GF-D8 (cell line): Measurements from ENCODE around the gene SULF2.

Experiments
- DNase-seq: peaks from one replicate; lab custom pipeline; 2025; lab: John Stamatoyannopoulos, UW

Gene SULF2

GRCh38 chr20:47667531-47668312, 117.6 kb downstream of the SULF2 start:
- no peak for DNase-seq

- no peak for DNase-seq
These were observed 118.2 kb downstream of the SULF2 start for GRCh38 chr20:47667086-47667485.

GRCh38 chr20:47666304-47666703, 119.0 kb downstream of the SULF2 start:
- DNase-seq: no peak

GRCh38 chr20:47665221-47665991, 119.9 kb downstream of the SULF2 start:
- no peak for DNase-seq

- no peak for DNase-seq
These were observed 120.5 kb downstream of the SULF2 start for GRCh38 chr20:47664744-47665143.

GRCh38 chr20:47664068-47664437, 121.2 kb downstream of the SULF2 start:
- DNase-seq: no peak

- no peak for DNase-seq
These were observed 121.8 kb downstream of the SULF2 start for GRCh38 chr20:47663354-47664067.

- DNase-seq: no peak
These were observed 122.6 kb downstream of the SULF2 start for GRCh38 chr20:47662483-47663353.

GRCh38 chr20:47661714-47662113, 123.6 kb downstream of the SULF2 start:
- no peak for DNase-seq

GRCh38 chr20:47660983-47661700, 124.1 kb downstream of the SULF2 start:
- DNase-seq: no peak

GRCh38 chr20:47660602-47660905, 124.7 kb downstream of the SULF2 start:
- DNase-seq: no peak

- no peak for DNase-seq
These were observed 125.2 kb downstream of the SULF2 start for GRCh38 chr20:47659904-47660601.

- no peak for DNase-seq
These were observed 129.0 kb downstream of the SULF2 start for GRCh38 chr20:47656318-47656717.

GRCh38 chr20:47655635-47656034, 129.6 kb downstream of the SULF2 start:
- DNase-seq: no peak

- no peak for DNase-seq
These were observed 130.9 kb downstream of the SULF2 start for GRCh38 chr20:47654370-47654769.

GRCh38 chr20:47653869-47654268, 131.4 kb downstream of the SULF2 start:
- DNase-seq: no peak

GRCh38 chr20:47652794-47653193, 132.5 kb downstream of the SULF2 start:
- no peak for DNase-seq

- no peak for DNase-seq
These were observed 133.0 kb downstream of the SULF2 start for GRCh38 chr20:47652301-47652700.

- no peak for DNase-seq
These were observed 136.3 kb downstream of the SULF2 start for GRCh38 chr20:47648943-47649342.

GRCh38 chr20:47647994-47648393, 137.3 kb downstream of the SULF2 start:
- DNase-seq: no peak

- DNase-seq: no peak
These were observed 139.6 kb downstream of the SULF2 start for GRCh38 chr20:47645632-47646031.
